ENCODE results near the gene LAMB4.

Gene LAMB4

DNA sequence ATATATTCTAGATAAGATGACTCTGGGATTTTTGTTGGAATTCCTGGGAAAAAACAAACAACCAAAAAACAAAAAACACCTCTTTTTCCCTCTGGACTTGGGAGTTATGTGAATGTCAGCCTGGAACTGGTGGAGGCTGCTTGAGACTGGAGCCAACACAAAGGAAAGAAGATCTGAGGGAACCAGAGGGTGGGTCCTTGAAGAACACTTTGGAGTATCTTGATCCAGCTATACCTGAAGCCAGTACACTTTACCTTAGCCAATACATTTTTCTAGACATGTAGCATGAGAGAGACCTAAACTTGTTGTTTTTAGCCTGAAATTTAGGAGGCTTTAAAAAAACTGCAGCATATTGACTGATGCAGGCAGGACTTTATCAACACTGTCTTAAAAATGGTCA is 121.3 kb downstream of the LAMB4 start:
- DNase-seq: no peak

- no peak for DNase-seq
Observed at GRCh38 chr7:108008240-108008639, 121.9 kb downstream of the LAMB4 start.

DNA sequence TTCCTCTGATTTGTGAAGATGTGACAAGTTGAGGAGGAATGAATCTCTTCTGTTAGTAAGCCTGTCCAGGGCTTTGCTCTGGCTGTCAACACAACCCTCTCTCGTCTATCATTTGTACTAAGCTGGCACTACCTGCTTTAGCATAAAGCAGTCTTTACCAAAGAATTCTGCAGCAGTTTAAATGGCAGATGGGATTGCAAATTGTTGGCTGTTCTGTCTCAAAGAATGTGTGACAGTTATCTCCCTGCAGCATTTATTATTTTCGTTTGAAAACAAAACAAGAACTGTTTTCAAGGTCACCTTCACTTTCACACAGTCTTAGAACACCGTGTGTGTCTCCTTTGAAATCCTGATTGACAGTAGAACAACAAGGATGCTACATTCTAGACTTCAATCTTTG is 122.4 kb downstream of the LAMB4 start:
- DNase-seq: no peak

- DNase-seq: no peak
Observed at GRCh38 chr7:108007261-108007660, 122.9 kb downstream of the LAMB4 start.

DNA sequence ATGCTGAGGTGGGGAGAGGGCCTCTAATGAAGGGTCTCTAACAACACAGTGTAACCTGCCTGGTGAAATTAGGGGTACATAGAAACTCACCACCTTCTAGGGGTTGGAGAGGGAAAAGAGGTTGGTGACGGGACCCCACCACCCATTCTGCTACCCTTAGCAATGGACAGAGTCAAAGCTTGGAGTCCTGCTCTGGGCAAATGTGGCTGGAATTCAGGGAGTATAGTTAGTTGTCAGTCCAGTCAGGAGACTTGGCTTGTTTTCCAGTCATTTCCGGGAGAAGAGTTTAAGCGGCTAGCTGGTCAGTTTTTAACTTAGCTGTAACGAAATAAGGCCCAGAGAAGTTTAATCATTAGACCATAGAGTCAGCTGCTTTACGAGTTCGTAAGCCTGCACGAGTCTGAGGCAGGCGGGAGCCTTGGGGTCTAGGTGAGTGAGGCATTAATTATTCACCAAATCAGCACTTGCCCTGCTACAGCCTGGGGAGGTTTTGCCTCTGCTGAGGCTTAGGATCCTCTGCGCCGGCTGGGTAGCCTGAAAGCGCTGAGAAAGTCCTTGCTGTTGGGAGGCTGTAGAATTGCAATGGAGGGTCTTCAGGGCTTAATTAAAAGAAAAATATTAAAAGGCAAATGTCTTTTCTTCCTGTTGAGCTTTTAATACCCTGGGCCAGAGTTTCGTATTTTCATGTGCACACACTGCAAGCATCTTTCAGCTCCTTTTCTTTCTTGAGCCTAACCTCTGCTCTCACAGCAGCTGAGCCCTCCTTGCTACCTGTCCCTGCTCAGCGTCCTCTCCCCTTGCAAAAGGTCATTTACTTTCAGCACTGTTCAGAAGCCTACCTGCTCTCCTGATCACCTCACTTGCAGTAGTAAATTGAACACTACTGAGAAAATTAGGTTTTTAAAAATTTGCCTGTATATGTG is 125.7 kb downstream of the LAMB4 start:
- DNase-seq: no peak

DNA sequence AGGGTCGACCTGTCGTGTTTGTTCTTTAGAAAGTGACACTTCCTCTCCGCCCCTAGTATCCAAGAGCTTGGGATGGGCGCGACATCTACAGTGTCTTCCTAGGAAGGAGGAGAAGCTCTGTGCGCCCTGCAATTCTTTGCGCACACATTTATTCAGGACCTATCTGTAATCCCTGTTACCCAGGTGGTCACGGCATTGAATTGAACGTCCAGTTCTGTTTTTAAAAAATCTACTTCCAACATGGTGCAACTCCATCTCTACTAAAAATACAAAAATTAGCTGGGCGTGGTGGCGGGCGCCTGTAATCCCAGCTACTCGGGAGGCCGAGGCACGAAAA is 126.6 kb downstream of the LAMB4 start:
- DNase-seq: no peak

GRCh38 chr7:108002726-108003598 is 127.2 kb downstream of the LAMB4 start, which contains the start of gene LAMB1:
Gene LAMB1 (minus strand): TSS chr7:108003161. CDS start chr7:108002885, 276 bp downstream.
- no peak for DNase-seq

DNA sequence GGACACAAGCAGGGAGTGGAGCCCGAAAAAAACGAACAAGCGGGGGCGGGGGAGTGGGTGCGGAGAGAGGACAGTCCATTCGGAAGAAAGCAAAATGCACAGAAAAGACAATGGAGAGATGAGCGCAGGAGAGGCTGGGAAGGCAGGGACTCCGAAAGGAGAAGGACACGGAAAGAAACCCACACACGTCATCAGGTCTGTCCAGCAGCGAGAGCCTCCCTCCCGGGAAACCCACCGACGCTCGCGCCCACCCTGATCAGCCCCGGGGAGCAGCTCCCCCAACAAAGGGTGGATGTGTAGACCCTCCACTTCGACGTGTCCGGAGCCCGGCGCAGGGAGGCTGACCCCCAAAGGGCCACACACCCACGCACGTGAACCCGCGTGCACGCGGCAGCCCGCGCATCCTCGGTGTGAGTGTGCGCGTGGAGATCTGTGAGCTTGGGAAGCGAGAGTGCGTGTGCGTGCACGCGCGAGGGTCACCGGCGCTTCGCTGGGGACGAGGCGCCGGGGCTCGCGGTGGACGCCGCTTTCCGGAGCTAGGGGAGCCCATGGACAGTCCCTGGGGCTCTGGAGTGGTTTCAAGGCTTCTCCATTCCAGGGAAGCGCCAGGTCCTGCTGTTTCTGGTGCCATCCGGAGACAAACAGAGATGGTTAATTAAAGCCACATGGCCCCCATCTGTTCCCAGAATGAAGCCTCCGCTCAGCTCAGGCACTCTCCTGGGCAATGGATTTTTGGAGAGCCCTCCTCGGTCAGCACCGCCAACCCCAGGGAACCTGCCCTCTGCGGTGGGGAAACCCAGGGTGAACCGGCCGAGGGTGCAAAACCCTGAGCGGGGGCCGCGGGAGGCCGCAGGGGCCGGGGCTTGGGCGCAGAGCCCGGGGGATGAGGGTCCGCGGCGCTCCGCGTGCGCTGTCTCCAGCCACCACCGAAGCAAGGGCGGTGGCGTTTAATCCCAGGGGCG is 128.1 kb downstream of the LAMB4 start:
- no peak for DNase-seq

GRCh38 chr7:108000875-108001763 is 129.0 kb downstream of the LAMB4 start:
- no peak for DNase-seq

DNA sequence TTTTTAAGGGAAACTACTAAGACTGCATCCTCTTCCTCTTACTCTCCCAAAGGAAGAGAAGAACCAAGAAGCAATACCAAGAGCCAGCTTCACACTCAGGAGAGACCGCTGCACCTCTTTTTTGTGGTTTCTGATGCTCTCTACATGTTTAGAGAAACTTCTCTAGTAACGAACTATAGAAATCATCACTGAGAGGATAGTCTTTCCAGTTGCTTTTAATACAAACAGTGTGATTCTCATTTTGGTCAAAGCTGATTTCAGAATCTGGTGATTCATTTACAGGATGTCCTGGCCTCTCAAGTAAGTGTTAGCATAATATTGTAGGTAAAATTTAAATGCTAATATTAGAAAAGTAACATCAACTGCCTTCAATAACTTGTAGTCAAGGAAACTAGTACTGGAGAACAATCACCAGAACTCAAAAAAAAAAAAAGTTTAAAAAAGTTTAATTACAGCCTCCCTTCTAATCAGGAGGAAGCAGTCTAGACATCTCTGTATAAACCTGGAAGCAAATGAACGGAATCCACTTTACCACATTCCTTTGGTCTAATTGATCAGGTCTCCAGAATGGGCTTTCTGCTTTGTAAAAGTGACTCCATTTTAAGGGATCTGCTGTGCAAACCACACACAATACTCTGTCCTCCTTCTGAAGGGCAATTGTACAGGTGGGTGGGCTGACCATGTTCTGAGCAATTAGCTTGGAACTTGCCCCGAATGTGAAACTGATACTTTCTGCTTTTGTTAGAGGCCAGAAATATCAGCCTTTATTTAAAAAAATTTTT is 130.2 kb downstream of the LAMB4 start:
- DNase-seq: no peak

DNA sequence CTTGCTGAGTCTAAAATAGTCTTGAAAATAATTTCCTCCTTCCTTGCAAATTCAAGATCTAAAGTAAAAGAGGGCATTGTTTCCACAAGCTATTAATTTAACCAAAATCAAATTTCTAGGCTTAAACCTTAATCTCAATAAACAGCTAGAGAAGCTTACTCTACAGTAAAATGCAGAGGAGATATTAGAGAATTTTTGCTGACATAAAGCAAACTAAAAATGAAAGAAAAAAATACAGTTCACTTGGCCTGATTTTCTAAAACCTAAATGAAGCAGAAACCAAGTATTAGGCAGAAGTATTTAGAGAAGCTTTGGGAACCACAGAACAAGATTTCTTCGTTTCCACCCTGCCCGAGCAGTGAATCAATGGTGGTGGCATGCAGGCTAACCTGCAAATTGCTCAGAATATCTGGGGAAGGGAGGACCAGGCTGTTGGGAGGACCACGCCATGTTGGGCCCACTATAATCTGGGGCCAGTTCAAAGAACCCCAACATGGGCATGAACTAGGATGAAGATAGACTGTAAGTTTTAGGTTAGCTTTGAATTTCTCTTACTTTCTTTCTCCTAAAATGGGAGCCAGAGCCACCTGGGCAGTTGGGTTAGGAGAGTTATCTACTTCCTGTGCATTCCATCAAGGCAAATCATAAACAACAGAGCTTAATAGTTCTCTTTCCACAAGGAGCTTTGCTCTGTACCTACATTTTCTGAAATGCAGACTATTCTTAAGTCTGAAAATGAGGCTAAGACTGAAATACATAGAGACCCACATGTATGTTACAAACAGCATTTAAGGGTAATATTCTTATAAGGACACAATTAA is 131.3 kb downstream of the LAMB4 start:
- DNase-seq: no peak

DNA sequence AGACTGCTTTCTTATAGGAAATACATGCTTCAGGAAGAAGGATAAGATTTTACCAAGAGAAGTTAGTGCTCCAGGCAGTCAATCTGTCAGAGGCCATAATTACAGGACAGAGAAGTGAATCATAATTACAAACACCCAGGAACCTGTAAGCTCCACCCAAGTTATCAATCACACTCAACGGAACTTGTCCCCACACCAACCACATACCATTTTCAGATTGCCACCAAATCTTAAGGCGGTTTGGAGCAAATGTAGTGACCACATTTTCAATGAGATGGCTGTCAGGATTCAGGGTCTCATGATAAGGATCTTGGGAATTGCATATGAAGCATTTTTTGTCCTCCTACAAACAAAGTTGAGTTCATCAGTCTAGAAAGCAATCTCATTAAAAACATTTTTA is 132.0 kb downstream of the LAMB4 start:
- no peak for DNase-seq

DNA sequence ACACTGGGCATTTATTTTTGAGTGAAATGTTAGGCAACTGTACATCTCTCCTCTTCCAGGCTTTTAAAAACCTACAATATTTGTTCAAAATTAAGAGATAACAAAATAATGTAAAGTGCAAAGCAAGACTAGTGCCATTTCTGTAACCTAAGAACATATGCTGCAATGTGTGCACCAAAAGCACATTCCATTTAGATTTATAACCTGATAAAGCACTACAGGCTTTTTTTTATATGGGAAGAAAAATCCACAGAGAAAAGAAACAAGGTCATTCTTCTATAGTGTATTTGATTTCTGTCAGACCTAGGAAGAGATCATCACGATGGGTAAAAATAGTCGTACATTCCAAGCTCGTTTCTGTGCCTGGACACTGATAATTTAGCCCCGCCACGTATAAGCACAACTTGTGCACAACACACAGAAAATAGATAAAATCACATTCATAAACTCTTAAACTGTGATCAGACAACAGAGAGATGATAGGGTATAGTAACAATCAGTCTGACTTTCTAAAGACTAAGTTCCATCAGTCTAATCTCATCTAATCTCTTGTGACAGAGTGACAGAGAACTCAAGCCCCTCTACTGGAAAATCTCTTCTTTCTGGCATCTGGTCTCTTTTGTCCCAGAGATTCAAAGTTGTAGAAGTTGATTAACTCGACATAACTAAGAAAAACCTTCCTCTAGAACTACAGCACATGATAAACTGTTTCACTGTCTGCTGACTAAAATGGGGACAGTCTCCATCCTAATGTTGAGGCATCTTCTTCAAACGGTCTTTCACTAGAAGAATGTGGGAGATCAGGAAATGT is 133.9 kb downstream of the LAMB4 start:
- no peak for DNase-seq

DNA sequence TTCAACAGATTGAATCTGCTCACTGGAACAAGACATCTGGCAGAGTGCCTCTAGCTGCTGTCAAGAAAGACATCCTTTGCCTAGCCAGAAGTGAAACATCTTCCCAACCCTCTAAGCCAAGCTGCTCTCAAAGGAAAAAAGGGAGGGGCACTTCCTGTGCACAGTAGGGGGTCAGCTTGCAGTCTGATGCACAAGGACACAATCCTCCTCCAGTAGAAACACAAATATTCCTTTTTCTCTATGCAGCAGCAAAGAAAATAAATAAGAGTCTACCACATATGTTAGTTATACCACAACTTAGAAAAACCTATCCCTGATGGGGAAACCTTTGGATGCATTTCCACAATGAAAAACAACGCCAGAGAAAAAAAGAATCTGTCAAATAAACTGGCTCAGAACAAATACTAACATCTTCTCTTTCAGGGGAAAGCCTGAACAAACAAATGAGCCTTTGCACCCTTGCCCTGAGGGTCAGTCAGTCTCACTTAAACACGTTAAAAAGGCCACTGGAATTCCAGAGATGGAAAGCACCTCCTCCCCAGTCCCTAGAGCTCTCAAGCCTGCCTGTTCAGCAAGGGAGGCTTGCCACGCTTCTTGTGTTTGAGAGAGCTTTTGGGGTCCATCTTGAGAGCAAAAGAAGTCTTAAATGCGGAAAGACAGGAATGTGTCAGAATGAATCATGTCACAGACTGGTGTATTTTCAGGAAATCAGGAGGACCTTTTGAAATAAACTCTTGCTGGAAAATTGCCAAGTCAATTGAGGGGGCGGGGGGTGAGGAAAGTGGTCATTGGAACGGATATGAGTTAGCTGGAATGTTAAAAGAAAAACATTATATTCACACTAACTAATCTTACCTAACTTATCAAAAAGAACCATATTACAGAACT is 134.7 kb downstream of the LAMB4 start:
- DNase-seq: no peak

DNA sequence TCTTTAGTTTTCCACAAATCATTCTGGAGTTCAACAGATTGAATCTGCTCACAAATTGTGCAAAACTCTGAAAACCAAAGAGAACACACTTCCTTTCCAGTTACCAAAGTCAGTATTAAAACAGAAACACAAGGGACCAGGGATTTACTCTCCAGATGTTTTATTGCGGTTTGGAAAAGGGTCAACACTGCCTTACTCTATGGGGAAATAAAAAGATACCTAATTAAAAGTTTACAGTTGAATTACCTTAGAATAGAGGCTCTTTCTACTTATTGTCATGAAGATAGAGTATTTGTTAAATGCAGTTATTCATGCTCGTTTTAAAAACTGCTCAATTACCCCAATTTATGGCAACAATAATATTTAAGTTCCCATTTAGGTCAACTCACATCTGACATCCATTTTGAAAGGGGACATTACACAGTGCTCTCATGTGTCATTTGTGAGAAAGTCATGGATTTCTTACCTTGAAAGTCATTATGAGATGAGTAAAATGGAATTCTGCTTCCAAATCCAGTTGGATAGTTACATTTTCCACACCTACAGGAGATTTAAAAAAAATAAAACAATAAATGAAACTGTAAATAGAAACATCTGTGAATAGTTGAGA is 135.6 kb downstream of the LAMB4 start:
- DNase-seq: no peak

- no peak for DNase-seq
Observed at GRCh38 chr7:107993891-107994291, 136.3 kb downstream of the LAMB4 start.

GRCh38 chr7:107989618-107990373 is 140.4 kb downstream of the LAMB4 start:
- no peak for DNase-seq

Data from NCI-H187 treated with DMSO at 0.1 percent for 48 hours (cell line).